Tibial nerve (tissue), 4 donors: ENCODE data around the gene DES. TPM values are rescaled to one million over a fixed set of nuclear protein-coding genes. Genes with fewer than 3 reads are reported as not detected.

Source experiments
- DNase-seq, 2 donors: peaks; one replicate each; pipeline ENCODE4 v3.0.0-alpha.2; 2019; ENCODE audit warnings: low spot score in 2 of 2
- H3K27ac ChIP-seq, 4 donors: fragments of 200-600 bp; sonication (generic) in 3 of 4; one replicate each; pipeline ENCODE4 v1.5.1; 2017 to 2019; ENCODE audit warnings: mild to moderate bottlenecking in 1 of 4
- H3K27me3 ChIP-seq, 2 donors: fragments of 200-600 bp; sonication (generic) in 1 of 2; one replicate each; pipeline versions ENCODE4 v1.5.1 to v1.6.0; 2017 to 2019
- H3K36me3 ChIP-seq, 3 donors: fragments of 200-600 bp; sonication (generic); one replicate each; pipeline ENCODE4 v1.5.1; 2018 to 2019
- H3K4me1 ChIP-seq, 4 donors: fragments of 200-600 bp; sonication (generic) in 3 of 4; one replicate each; pipeline ENCODE4 v1.5.1; 2017 to 2019
- H3K4me3 ChIP-seq, 4 donors: fragments of 200-600 bp; sonication (generic) in 3 of 4; one replicate each; pipeline ENCODE4 v1.5.1; 2017 to 2019; ENCODE audit warnings: mild to moderate bottlenecking in 1 of 4, moderate library complexity in 1 of 4
- H3K9me3 ChIP-seq, 4 donors: fragments of 200-600 bp; sonication (generic) in 3 of 4; one replicate each; pipeline ENCODE4 v1.5.1; 2017 to 2019
- EP300 ChIP-seq, 2 donors: sonication (generic); formaldehyde crosslinking; IDR thresholded peaks; one replicate each; pipeline ENCODE4 v1.6.1; 2017; ENCODE audit warnings: antibody characterized with exemption in 2 of 2, mild to moderate bottlenecking in 1 of 2
- POLR2A ChIP-seq, 2 donors: fragments of 450-650 bp; IDR thresholded peaks; one replicate each; pipeline ENCODE4 v1.6.1; 2017; ENCODE audit warnings: antibody characterized with exemption in 2 of 2, mild to moderate bottlenecking in 2 of 2, moderate library complexity in 2 of 2
- WGBS, 2 donors: methylation state at CpG; one replicate each; pipeline ENCODE4 v1.1.5; 2018; 5-methylcytosine and 5-hydroxymethylcytosine counted together
- total RNA-seq, 4 donors: library from RNA; depleted of rRNA; stranded (reverse); fragments of >200 nt; gene quantifications; one replicate each; pipeline ENCODE4 v1.1.0, GENCODE V29; 2016
- TF ChIP-seq, protein P1 (sequence below), 5 experiments: fragments of 200-600 bp in 3 of 5; fragments of 450-650 bp in 2 of 5; sonication (generic) in 3 of 5; IDR thresholded peaks; one replicate each; pipeline ENCODE4 v1.5.1; 2016 to 2019; ENCODE audit warnings: antibody characterized with exemption in 5 of 5, mild to moderate bottlenecking in 3 of 5, moderate library complexity in 2 of 5

Gene DES
- total RNA-seq, 4 donors from 2014 or later, result 20.7 to 50.4 (median 25.0) TPM

DNA sequence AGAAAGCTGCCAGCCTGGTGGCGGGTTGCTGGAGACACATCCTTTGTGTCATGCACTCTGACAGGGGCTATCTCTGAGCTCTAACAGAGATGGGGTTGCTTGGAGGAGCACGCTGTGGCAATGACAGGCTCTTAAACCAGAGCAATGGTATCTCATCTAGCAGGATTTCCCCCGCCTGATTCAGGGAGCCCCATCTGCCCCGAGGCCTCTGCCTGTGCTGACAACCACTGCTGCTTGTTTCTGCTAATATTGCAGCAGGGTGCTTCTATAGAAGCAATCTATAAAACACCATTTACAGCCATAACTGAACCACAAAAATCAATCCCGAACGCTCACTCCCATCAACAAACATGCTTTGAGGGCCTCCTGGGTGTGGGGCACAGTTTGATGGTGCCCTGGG is 17.6 kb upstream of the DES start:
- DNase-seq, result no peak
- Histone ChIP-seq H3K36me3 (no peaks in the 10 kb centered on the region), H3K4me1 (no peaks in the 10 kb centered on the region), H3K27ac (no peak overlapping the region), H3K4me3 (no peak overlapping the region), H3K27me3 (no peaks in the 10 kb centered on the region), H3K9me3 (no peaks in the 10 kb centered on the region)
- WGBS, 2 donors, result 54 to 68% methylated on average over 4 to 6 of the region's 6 CpGs
- TF ChIP-seq, protein P1, sequence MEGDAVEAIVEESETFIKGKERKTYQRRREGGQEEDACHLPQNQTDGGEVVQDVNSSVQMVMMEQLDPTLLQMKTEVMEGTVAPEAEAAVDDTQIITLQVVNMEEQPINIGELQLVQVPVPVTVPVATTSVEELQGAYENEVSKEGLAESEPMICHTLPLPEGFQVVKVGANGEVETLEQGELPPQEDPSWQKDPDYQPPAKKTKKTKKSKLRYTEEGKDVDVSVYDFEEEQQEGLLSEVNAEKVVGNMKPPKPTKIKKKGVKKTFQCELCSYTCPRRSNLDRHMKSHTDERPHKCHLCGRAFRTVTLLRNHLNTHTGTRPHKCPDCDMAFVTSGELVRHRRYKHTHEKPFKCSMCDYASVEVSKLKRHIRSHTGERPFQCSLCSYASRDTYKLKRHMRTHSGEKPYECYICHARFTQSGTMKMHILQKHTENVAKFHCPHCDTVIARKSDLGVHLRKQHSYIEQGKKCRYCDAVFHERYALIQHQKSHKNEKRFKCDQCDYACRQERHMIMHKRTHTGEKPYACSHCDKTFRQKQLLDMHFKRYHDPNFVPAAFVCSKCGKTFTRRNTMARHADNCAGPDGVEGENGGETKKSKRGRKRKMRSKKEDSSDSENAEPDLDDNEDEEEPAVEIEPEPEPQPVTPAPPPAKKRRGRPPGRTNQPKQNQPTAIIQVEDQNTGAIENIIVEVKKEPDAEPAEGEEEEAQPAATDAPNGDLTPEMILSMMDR (IDR thresholded peaks at IDR 0.05), result no peak
- TF ChIP-seq EP300 (IDR thresholded peaks at IDR 0.05) (no peak), POLR2A (IDR thresholded peaks at IDR 0.05) (no peak)

DNA sequence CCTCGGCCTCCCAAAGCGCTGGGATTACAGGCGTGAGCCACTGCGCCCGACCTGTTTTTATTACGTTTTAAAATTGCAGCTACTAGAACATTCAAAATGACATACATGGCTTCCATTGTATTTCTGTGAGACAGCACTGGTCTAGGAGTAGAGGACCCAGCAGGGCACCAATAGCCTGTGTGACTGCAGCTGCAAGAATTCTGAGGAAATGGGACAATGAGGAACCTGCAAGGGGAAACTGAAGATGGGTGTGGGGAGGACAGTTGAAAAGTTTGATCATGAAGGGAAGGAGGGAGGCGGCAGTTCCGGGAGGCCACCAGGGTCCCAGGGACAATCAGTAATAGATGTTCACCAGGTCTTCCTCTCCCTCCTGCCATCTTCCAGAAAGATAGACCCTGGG is 16.6 kb upstream of the DES start:
- no peak for DNase-seq
- Histone ChIP-seq H3K36me3 (no peaks in the 10 kb centered on the region), H3K27ac (no peak overlapping the region), H3K4me1 (no peaks in the 10 kb centered on the region), H3K4me3 (no peak overlapping the region), H3K27me3 (no peaks in the 10 kb centered on the region), H3K9me3 (no peaks in the 10 kb centered on the region)
- WGBS, 2 donors, result 84 to 90% methylated on average over 8 of the region's 8 CpGs
- TF ChIP-seq, protein P1 (IDR thresholded peaks at IDR 0.05), result no peak
- TF ChIP-seq POLR2A (IDR thresholded peaks at IDR 0.05) (no peak), EP300 (IDR thresholded peaks at IDR 0.05) (no peak)

DNA sequence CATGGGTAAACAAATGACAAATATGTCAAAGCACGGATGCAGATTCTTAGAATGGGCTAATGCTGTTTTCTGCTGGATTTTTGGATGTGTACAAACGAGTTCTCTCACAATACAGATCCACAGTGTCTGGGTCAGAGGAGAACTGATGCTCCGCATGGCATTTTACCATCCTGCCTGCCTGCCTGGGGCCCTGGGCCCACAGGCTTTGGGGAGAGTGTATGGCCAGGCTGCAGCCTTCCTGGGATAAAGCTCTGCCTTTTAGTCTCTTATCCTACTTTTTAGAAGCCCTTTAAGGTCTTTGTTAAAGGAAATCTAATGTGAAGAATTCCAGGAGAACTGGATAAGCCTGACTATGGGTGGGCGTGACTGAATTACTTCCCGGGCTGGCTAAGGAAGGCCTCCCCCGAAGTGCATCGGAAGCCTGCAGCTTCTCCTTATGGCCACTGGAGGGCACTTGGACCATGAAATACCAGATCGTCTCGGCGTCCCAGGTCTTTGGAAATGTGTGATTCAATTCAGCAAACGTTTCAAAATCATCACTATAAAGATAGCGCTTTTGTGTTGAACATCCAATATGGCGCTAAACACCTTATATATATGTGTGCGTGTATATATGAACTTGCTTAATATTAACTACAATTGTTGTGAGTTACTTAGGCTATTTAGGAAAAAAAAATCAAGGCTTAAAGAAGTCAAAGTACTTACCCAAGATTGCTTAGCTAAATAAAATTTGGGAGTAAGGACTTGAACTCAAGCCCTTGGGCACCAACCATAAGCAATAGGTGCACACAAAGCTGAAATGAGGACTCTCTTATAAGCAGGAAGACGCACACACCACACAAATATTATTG is 15.3 kb upstream of the DES start:
- DNase-seq, result peak; percentile 38 to 65
- Histone ChIP-seq H3K36me3 (no peaks in the 10 kb centered on the region), H3K4me1 (no peaks in the 10 kb centered on the region), H3K27ac (no peak overlapping the region), H3K4me3 (no peak overlapping the region), H3K27me3 (no peaks in the 10 kb centered on the region), H3K9me3 (no peaks in the 10 kb centered on the region)
- no peak for TF ChIP-seq EP300 (IDR thresholded peaks at IDR 0.05)
- TF ChIP-seq, protein P1 (IDR thresholded peaks at IDR 0.05), result peak; percentile 78 to 88 (median 84)
- no peak for TF ChIP-seq POLR2A (IDR thresholded peaks at IDR 0.05)
- WGBS, 2 donors, result 19 to 20% methylated on average over 15 of the region's 15 CpGs

DNA sequence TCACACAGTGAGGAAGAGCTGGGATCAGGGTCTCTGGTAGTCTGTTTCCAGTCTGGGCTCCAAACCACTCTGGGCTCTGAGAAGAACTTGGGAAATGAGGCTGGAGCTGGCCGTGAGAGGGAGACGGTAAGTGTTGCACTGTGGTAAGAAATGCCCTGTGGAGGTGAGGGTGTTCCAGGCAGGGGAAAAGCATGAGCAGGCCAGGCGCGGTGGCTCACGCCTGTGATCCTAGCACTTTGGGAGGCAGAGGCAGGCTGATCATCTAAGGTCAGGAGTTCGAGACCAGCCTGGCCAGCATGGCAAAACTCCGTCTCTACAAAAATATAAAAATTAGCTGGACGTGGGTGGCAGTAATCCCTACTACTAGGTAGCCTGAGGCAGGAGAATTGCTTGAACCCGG is 14.3 kb upstream of the DES start:
- 89% methylated on average over 9 of the region's 9 CpGs for WGBS, 2 donors
- DNase-seq, result no peak
- no peak overlapping the region for H3K27ac ChIP-seq
- H3K4me1 ChIP-seq, result no peaks in the 10 kb centered on the region
- no peaks in the 10 kb centered on the region for H3K9me3 ChIP-seq
- H3K36me3 ChIP-seq, result no peaks in the 10 kb centered on the region
- no peaks in the 10 kb centered on the region for H3K27me3 ChIP-seq
- H3K4me3 ChIP-seq, result no peak overlapping the region
- TF ChIP-seq POLR2A (IDR thresholded peaks at IDR 0.05) (no peak), EP300 (IDR thresholded peaks at IDR 0.05) (no peak)
- TF ChIP-seq, protein P1 (IDR thresholded peaks at IDR 0.05), result no peak

DNA sequence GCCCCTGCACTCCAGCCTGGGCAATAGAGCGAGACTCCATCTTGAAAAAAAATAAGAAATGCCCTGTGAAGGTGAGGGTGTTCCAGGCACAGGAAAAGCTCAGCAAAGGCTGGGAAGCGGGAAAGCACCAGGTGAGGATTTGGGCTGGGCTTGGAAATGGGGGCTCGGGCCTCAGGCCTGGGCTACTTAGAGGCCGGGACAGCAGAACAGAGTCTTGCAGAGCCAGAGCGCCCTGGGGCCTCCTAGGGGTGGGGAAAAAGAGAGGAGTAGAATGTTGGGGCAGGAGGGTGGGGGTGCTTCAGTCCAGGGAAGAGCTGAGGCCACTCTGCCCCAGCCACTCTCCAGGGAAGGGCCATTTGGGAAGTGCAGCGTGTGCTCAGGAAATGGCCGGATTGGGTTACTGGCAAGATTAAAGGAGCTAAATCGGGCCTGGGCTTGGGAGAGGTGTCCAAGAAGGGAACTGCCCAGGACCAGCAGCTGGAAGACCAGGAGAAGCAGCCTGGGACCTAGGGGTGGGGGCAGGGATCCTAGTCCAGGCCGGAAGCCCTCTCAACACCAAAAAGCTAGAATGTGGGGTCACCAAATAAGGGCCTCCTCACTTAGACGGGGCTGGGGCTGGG is 13.8 kb upstream of the DES start:
- H3K4me1 ChIP-seq, result no peaks in the 10 kb centered on the region
- TF ChIP-seq, protein P1 (IDR thresholded peaks at IDR 0.05), result no peak
- TF ChIP-seq EP300 (IDR thresholded peaks at IDR 0.05) (no peak), POLR2A (IDR thresholded peaks at IDR 0.05) (no peak)
- DNase-seq, result no peak
- H3K4me3 ChIP-seq, result no peak overlapping the region
- H3K27ac ChIP-seq, result no peak overlapping the region
- no peaks in the 10 kb centered on the region for H3K9me3 ChIP-seq
- no peaks in the 10 kb centered on the region for H3K27me3 ChIP-seq
- H3K36me3 ChIP-seq, result no peaks in the 10 kb centered on the region
- WGBS, 2 donors, result 77 to 79% methylated on average over 10 of the region's 10 CpGs
